ENCODE data around the gene RGS7. TPM values are rescaled to one million over a fixed set of nuclear protein-coding genes. Genes with fewer than 3 reads are reported as not detected.

Gene RGS7
- total RNA-seq, result 0.11 TPM in 1 of 2 replicates, not detected in the other

GRCh38 chr1:241356519-241357365, at the start of gene RGS7:
Gene RGS7 (minus strand): TSS chr1:241357205.

Small RNA genes lying within 50 kb of the gene (small RNA-seq; reads per million reads assigned to genes)
- not detected for gene MIR3123

Other genes starting within 250 kb of the RGS7 start
- 74.0 and 88.7 TPM in 2 replicates for gene FH, start 162.6 kb upstream of the RGS7 start, total RNA-seq
- 0.32 TPM in 1 of 2 replicates, not detected in the other for gene KMO, start 175.2 kb upstream of the RGS7 start, total RNA-seq

Data from articular chondrocyte of knee joint (primary cell).